ENCODE data around the gene AGO4. TPM values are rescaled to one million over a fixed set of nuclear protein-coding genes. Genes with fewer than 3 reads are reported as not detected.
"Not testable (repeated sequence)": the region's sequence is repeated elsewhere in the genome, so short reads cannot be mapped to it uniquely, and the experiment has no call there.

The AGO4 gene
- total RNA-seq, result 17.9 and 19.3 TPM in 2 replicates

DNA sequence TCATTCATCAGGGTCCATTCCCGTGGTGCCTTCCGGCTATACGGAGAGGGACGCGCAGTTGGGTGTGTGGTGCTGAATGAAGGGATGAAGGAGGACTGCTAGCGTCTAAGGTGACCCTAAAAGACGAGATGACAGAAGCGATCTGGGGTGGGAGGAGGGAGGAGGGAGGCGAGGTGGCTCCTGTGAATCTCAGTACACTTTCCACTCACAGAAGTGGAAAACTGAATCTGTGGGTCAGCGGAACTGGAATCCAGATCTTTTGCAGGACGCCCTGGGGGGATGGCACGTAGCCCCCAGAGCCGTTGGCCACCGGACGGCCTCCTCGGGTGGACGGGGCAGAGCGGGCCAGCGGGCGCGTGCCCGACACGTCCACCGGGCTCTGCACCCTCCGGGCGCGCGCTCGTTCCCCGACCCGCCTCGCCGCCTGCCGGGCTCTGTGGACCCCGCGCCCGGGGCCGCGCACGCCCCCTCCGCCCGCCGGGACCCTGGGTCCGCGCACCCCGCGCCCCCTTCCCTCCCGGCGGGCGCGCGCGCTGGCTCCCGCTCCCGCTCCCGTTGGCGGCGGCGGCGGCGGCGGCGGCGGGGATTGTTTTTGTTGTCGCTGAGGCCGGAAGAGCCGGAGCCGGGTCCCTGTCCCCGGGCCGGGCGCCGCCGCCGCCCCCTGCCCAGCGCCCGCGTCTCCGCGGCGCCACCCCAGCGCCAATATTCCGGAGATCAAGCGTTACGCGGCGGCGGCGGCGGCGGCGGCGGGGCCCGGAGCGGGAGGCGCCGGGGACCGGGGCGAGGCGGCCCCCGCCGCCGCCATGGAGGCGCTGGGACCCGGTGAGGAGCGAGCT lies at the start of gene AGO4:
TSS of gene AGO4 (plus strand) at position 403 of the 836 bp plus-strand sequence. CDS start at position 804, 401 bp downstream.
- no peak for DNase-seq (ENCODE audit: low read depth, low spot score)

DNA sequence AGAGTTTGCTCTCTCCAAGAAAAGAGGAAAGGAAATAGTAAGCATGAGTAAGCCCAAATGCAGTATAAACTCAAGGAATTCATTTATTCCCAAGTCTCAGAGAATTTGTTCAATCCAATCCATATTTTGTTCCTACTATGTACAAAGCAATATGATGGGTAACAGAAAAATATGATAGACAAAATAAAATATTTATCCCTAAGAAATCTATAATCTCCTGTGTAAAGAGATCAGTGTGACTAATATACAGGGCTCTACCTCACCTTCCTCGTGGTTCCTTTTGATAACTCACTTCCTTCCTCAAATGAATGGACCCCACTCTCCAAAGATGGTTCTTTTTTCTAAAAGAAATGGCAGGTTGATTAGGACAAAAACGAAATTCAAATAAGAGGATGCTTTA lies 45.7 kb upstream of the AGO4 start:
- no peak for DNase-seq (ENCODE audit: low read depth, low spot score)

DNA sequence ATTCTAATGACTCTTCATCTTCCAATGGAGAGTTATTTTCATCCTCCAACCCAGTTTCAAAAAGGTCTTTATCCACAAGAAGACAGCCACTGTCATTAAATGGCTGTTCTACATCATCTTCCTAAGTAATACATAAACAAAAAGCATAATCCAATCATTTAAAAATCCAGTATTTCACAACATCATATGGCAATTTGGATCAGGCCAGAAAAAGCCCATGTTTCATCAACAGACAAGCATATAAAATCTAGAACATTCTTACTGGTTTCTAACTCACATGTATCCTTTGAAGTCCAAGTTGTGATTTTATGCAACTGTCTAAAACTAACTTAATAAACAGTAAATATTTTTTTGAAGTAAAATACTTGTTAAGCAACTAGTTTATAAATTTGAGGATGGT lies 44.6 kb upstream of the AGO4 start:
- no peak for DNase-seq (ENCODE audit: low read depth, low spot score)

DNA sequence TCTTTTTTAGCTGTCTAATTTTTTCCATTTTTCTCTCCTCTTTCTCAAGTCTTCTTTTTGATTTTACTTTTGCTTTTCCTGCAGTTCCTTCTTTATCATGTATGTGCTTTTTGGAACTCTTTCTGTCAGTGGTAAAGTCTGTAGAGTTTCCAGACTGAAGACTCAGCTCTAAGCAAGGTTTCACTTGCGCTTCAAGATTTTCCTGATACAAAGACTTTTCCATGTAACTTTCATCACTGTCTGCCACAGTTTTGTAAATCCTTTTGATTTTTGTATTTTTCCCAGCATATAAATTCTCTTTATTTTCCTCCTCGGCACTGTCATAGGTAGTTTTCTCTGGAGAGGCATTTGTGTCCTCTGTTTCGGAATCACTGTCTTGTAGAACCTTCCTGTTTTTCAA lies 43.5 kb upstream of the AGO4 start:
- DNase-seq (ENCODE audit: low read depth, low spot score), result no peak

DNA sequence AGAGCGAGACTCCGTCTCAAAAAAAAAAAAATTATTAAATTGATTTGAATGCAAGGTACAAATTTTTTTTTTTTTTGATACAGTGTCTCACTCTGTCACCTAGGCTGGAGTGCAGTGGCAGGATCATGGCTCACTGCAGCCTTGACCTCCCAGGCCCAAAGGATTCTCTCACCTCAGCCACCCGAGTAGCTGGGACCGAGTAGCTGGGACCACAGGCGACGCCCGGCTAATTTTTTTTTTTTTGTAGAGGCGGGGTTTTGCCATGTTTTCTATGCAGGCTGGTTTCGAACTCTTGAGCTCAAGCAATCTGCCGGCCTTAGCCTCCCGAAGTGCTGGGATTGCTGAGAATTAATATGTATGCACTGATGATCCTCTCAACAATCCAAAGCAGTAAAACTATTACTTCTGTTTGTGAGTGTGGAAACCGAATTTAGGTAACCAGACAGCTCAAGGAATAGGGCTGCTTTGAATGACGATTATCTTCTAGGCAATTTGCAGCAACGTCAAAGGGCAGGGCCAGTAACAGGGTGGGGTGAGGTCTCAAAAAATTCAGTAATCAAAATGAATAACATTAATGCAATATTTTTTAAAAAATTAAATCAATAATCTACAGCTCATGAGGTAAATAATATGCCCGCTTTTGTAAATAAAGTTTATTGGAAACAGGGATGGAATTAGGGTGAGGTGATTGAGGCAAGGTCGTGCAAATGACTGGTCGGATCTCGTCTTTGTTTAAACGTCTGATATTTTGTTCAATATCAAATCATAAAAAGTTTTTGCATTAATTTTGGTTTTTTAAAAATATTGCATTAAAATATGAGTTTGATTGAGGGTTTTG lies 39.2 kb upstream of the AGO4 start:
- no peak for DNase-seq (ENCODE audit: low read depth, low spot score)

DNA sequence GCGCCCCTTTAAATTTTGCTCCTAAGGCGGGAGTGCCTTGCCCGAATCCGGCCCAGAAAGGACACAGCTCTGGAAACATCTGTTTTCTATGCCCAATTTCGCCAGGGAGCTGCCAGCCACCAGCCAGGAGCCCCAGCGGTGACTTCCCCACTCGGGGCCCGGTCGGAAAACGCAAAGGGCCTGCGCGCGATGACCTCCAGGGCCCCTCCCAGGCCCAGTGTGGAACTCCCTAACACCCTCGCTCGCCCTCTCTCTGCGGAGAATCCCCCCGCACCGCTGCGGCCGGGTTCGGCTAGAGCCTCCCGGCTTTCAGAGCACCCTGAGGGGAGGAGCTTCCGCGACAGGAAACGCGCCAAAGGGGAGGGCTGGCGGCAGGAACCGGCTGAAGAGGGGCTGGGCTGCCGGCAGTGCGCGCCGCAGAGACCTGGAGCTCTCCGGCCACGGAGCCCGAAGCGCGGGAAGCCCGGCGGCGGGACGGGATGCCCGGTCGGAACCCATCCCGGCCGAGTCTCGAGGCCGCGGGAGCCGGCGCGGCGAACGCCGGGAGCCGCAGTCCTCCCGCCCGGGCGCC lies 38.5 kb upstream of the AGO4 start:
- DNase-seq (ENCODE audit: low read depth, low spot score), result peak; percentile 47

DNA sequence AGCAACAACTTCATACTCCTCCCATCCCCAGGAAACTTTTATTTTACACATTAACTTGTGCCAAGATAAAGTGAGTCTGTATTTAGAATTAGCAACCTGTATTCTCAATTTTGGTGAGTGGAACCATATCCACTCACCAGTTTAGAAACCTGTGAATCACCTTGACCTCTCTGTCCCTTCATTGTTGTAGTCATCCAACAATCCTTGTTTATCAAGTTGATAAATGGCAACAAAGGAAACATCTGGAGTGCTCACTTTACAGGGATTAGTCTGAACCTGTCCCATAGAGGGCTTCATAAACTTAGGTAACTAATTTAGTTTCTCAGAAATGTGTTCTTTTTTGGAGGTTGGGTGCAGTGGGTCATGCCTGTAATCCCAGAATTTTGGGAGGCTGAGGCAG lies 34.1 kb upstream of the AGO4 start:
- no peak for DNase-seq (ENCODE audit: low read depth, low spot score)

DNA sequence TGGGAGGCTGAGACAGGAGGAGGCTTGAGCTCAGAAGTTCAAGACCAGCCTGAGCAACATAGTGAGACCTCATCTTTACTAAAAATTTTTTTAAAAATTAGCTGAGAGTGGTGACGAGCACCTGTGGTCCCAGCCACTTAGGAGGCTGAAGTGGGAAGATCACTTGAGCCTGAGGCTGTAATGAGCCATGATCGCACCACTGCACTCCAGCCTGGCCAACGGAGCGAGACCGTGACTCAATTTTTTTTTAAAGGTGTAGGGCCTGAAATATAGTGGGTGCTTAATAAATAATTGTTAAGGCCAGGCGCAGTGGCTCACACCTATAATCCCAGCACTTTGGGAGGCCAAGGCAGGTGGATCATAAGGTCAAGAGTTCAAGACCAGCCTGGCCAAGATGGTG lies 31.6 kb upstream of the AGO4 start:
- DNase-seq (ENCODE audit: low read depth, low spot score), result not testable (repeated sequence)

DNA sequence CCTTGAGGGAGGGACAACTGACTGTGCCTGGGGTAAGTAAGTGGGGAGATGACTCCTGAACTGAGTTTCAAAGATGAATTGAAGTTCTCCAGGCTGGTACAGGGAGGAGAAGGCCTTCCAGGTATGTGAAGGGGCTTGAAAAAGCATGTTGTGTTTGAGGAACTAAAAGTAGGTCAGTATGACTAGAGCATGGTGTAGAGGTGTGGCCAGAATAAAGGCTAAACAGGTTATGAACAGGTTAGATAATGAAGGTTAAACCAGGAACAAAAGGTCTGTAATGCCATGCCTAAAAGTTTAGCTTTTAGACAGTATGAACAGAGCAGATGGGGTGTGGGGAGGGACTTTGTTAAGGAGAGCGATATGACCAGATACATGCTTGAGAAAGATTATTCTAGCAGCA lies 30.7 kb upstream of the AGO4 start:
- DNase-seq (ENCODE audit: low read depth, low spot score), result no peak

DNA sequence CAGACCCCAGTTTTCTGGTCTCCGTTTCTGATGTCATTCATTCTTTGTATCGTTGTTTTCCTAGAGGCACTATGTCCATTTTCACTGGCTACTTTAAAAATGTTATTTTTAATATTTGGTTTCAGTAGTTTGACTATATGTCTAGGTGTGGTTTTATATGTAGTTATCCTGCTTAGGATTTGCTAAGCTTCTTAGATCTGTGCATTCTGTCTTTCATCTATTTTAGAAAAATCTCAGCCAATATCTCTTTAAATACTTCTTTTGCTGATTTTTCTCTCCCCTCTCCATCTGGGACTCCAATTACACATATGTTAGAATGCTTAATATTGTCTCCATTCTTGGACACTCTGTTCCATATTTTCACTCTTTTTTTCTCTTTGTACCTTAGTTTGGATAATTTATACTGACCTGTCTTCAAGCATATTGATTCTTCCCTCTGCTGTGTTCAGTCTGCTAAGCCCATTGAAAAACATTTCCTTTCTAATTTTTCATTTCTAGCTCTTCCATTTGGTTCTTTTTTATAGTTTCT lies 24.7 kb upstream of the AGO4 start:
- no peak for DNase-seq (ENCODE audit: low read depth, low spot score)

DNA sequence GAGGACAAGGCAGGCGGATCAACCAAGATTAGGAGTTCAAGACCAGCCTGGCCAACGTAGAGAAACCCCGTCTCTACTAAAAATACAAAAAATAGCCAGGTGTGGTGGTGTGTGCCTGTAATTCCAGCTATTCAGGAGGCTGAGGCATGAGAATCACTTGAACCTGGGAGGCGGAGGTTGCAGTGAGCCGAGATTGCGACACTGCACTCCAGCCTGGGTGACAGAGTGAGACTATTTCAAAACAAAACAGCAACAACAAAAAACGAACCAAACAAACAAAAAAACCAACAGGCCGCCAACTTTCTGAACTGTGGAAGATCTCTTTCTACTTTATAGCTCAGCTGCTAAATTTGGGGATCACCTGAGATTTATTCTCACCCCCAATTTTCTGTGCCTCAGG lies 23.5 kb upstream of the AGO4 start:
- not testable (repeated sequence) for DNase-seq (ENCODE audit: low read depth, low spot score)

DNA sequence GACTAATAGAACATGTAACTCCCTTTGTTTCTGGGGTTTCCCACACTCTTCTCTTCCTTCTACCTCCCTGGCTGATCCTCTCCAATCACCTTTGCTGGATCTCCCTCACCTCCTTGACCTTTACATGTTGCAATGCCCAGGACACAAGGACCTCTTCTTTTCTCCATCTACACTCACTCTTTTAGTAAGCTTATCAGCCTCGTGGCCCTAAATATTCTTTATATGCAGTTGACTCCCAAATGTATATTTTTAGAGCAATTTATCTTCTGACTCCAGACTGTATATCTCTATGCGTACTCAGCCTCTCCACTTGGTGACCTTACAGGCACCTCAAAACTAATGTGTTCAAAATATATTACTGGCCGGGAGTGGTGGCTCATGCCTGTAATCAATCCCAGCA lies 19.7 kb upstream of the AGO4 start:
- DNase-seq (ENCODE audit: low read depth, low spot score), result no peak

DNA sequence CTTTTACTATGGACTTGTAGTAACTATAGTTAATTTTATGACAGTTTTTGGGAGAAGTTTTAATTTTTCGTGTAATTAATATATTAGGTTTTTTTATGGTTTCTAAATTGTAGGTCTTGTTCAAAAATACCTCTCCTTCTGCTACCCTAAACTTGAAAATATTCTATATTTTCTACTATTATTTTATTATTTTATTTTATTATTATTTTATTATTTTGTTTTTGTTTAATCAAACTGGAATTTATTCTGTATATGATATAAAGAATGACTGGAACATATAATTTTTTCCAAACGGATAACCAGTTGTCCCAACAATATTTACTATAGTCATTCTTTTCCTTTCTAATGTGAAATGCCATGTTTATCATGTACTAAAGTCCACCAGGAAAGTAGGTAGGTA lies 17.1 kb upstream of the AGO4 start:
- no peak for DNase-seq (ENCODE audit: low read depth, low spot score)

DNA sequence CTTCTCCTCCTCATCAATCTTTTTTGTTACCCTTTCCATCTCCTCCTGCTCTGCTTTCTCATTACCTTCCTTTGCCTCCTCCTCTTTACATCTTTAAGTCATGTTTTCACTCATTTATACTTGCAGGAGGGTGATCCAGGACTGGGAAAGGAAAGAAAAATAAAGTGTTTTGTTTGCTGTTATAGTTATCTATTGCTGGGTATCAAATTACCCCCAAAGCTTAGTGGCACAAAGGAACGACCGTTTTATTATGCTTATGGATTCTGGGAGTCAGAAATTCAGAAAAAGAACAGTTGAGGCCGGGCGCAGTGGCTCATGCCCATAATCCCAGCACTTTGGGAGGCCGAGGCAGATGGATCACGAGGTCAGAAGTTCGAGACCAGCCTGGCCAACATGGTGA lies 12.5 kb upstream of the AGO4 start:
- no peak for DNase-seq (ENCODE audit: low read depth, low spot score)

DNA sequence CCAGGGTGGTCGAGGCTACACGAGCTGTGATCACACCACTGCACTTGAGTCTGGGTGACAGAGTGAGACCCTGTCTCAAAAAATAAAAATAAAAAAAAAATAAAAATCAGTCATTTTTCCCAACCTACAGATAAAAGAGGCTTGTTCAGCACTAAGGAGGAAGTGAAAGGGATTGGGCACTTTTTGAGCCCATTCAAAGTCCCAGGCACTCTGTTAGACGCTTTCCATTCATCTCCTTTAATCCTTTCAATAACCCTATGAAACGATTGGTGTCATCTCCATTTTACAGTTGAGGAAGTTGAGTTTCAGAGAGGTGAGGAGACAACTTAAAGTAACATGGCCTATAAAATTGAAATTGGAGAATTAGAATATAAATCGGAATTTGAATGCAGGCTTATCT lies 10.4 kb upstream of the AGO4 start:
- DNase-seq (ENCODE audit: low read depth, low spot score), result no peak

DNA sequence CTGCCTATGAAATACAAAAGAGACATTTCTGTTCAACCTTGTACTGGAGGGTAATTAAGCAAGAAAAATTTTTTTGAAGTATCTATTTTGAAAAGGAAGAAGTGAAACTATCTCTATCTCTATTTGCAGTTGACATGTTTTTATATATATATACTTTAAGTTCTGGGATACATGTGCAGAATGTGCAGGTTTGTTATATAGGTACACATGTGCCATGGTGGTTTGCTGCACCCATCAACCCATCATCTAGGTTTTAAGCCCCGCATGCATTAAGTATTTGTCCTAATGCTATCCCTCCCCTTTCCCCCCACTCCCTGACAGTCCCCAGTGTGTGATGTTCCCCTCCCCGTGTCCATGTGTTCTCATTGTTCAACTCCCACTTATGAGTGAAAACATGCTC lies 9.8 kb upstream of the AGO4 start:
- not testable (repeated sequence) for DNase-seq (ENCODE audit: low read depth, low spot score)

DNA sequence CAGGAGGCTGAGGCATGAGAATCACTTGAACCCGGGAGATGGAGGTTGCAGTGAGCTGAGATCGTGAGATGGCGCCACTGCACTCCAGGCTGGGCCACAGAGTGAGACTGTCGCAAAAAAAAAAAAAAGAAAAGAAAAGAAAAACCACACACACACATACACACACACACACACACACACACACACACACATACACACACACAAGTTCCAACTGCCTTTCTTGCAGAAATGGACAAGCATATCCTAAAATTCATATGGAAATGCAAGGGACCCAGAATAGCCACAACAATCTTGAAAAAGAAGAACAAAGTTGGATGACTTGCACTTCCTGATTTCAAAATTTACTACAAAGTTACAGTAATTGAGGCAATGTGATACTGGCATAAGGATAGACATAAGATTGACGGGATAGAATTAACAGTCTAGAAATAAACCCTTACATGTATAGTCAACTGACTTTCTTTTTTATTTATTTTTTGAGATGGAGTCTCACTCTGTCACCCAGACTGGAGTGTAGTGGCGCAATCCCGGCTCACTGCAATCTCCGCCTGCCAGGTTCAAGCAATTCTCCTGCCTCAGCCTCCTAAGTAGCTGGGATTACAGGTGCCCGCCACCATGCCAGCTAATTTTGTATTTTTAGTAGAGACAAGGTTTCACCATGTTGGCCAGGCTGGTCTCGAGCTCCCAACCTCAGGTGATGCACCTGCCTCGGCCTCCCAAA lies 7.5 kb upstream of the AGO4 start:
- not testable (repeated sequence) for DNase-seq (ENCODE audit: low read depth, low spot score)

DNA sequence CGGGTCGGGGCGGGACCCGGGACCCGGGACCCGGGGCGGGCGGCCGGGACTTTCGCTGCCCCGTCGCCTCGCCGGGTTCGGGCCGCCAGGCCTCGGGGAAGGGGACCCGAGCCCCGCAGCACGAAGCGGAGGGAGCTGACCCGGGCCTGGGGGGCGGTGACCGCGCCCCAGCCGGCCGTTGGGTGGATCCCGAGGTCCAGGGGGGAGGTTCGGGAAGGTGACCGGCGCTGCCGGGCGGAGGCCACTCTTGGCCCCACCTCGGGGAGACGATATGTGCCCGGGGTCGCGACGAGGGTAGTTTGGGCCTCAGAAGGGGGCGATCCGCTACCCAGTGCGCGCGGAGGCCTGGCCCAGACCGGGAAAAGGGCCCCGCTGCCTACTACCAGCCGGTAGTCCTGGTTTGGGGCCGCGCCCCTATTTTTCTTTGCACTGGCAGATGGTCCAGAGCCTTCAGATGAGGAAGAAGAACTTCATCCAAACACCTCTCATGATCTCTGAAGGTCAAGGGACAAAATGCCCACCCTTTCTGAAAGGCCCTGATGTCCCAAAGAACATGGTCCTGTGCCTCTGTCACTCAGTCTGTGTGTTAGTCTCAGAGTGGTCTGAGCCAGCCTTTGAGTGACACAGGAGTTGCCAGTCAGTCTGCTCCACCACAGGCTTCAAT lies 766 bp downstream of the AGO4 start:
- DNase-seq (ENCODE audit: low read depth, low spot score), result no peak

DNA sequence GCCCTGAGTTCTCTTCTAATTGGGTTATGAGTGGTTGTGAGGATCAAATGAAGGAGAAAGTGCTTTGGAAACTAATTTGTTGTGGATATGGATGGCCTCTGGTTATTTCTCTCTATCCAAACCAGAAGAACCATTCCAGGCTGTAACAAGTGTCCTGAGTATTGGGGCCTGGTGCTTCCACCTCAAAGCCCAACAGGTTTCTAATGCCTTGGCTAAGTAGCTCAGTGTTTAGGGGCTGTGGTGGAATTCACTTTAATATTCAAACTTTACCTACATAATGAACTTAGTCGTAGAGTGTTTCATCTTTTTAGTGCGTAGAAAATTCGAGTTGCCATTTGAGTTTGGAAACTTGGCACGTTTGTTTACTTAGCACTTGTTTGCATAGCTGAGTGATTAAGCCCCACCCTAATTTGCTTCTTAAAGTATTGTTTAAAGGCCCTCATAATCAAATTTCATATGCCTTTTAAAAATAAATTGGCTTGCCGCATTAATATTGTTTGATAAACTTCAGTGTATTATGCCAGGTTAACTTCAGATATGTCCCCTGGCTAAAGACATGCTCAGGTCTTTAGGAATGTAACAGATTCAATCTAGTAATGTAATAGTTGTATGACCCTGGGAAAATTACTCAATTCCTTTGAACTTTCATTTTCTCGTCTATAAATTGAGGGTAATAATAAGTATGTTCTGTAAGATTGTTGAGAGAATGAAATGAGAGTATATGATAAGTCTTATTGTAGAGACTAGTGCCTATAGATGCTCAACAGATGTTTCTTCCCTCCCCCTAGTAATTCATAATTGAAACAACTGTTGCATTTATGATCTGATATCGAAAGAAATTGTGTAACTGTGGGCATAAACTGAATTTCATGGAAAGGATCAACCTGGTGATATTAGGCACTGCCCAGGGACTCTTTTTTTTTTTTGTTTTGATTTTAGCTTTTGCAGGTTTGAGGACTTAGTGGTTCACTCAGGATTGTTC lies 1.6 kb downstream of the AGO4 start:
- no peak for DNase-seq (ENCODE audit: low read depth, low spot score)

Measured in pulmonary artery endothelial cell (primary cell).